Mammary microvascular endothelial cell (primary cell): Measurements from ENCODE around the gene MEIOC. TPM values are rescaled to one million over a fixed set of nuclear protein-coding genes. Genes with fewer than 3 reads are reported as not detected.

Experiments
- total RNA-seq: library from RNA; depleted of rRNA; stranded (reverse); fragments of >200 nt; gene quantifications from 2 replicates; pipeline ENCODE4 v1.2.3, GENCODE V29; 2015

MEIOC gene
- total RNA-seq, result 0.05 TPM in 1 of 2 replicates, not detected in the other

DNA sequence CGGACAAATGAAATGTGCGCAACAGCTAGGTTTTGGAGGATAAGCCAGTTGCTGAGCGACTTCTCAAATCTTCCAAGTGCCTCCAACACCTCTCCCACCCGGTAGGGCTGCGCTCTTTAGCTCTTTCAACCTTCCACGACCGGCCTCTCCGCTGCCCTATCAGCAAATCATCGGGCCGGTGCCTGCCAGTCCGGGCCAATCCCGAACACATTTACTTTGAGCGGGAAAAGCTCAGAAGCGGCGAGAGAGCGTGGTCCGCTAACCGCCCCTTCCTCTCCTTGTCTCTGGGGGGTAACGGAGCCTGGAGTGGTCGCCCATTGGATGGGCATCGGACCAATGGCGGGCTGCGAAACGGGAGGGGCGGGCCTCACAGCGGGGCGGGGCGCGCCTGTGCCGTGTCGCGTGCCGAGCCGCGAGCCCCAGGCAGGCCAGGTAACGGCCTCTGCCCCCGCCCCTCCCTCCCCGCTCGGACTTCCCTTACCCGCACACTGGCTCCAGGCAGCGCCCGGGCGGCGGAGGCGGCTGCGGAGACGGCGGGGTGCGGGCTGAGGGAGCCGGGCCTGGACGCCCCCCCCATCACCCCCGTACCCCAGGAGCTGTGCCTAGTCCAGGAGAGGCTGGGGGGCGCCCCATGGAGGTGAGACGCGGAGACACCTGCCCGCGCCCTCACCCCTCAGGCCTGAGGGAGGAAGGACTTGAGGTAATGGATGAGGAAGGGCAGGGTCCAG is at the start of gene MEIOC:
Gene MEIOC (plus strand): TSS at position 486 of the 728 bp plus-strand sequence. CDS start 146 bp downstream, at position 632.

GRCh38 chr17:44689477-44690217 is 33.4 kb downstream of the MEIOC start, which contains the start of gene CCDC43:
Gene CCDC43 (minus strand): TSS chr17:44689776. CDS start chr17:44689753, 23 bp downstream.

DNA sequence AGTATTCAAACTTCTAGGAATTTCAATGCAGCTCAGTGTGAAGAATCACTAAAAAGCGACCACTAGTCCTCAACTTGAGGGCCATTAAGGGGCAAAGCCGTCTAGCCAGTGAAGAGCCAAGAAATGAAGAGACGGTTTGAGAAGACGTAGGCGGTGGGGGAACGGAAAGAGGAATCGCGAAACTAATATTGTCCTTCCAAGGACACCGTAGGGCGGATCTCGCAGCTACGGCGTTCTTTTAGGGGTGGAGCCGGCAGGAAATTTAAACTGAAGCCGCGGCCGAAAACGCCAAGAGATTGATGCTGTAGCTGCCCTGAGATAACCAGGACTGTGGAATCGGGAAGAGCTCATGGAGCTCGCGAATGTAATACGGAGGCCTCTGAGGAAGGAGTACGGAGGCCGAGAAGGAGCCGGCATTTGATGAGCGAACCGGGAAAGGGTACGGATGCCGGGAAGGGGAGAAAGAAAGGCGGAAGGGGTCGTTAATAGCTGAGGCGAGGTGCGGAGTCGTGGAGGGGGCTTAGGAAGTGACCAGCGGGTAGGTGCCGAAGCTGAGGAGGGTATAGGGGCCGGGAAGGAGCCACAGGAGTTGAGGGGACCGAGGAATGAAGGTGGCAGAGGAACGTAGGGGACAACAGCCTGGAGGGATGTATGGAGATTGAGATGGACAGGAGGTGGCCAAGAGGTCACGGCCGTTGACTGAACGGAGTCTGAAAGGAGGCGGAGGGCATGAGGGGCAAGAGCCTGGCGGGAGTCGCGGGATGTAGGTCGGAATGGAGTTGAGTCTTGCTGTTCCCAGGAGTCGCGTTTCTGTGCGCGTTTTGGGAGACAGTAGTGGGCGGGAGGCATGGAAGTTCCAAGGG is 52.4 kb downstream of the MEIOC start, which contains the start of gene DBF4B:
Gene DBF4B (plus strand): TSS at position 265 of the 863 bp plus-strand sequence. CDS start 156 bp downstream, at position 421.

Other genes starting within 250 kb of the MEIOC start
- 12.9 and 14.0 TPM in 2 replicates for gene GPATCH8, start 153.1 kb upstream of the MEIOC start, total RNA-seq
- 0.07 and 0.34 TPM in 2 replicates for gene FZD2, start 99.0 kb upstream of the MEIOC start, total RNA-seq
- 27.6 and 28.0 TPM in 2 replicates for gene CCDC43, start 33.3 kb downstream of the MEIOC start, total RNA-seq
- gene DBF4B, start 52.2 kb downstream of the MEIOC start, total RNA-seq, result 6.7 and 9.8 TPM in 2 replicates
- gene ADAM11, start 102.5 kb downstream of the MEIOC start, total RNA-seq, result 0.05 and 1.3 TPM in 2 replicates
- 10.5 and 11.0 TPM in 2 replicates for gene GJC1, start 173.8 kb downstream of the MEIOC start, total RNA-seq
- gene HIGD1B, start 191.4 kb downstream of the MEIOC start, total RNA-seq, result not detected in 2 replicates
- gene EFTUD2, start 243.0 kb downstream of the MEIOC start, total RNA-seq, result 97.1 and 98.6 TPM in 2 replicates